ENCODE measurements around the gene MAPK1.

GRCh38 chr22:21909871-21910270 lies 42.4 kb upstream of the MAPK1 start:
- TF ChIP-seq, protein P1, sequence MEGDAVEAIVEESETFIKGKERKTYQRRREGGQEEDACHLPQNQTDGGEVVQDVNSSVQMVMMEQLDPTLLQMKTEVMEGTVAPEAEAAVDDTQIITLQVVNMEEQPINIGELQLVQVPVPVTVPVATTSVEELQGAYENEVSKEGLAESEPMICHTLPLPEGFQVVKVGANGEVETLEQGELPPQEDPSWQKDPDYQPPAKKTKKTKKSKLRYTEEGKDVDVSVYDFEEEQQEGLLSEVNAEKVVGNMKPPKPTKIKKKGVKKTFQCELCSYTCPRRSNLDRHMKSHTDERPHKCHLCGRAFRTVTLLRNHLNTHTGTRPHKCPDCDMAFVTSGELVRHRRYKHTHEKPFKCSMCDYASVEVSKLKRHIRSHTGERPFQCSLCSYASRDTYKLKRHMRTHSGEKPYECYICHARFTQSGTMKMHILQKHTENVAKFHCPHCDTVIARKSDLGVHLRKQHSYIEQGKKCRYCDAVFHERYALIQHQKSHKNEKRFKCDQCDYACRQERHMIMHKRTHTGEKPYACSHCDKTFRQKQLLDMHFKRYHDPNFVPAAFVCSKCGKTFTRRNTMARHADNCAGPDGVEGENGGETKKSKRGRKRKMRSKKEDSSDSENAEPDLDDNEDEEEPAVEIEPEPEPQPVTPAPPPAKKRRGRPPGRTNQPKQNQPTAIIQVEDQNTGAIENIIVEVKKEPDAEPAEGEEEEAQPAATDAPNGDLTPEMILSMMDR (tag by site-specific recombination; IDR thresholded peaks at IDR 0.05), result no peak
- TF ChIP-seq ZFHX2 (tag by site-specific recombination; conservative IDR thresholded peaks at IDR 0.05), result no peak
- TF ChIP-seq, protein P2, sequence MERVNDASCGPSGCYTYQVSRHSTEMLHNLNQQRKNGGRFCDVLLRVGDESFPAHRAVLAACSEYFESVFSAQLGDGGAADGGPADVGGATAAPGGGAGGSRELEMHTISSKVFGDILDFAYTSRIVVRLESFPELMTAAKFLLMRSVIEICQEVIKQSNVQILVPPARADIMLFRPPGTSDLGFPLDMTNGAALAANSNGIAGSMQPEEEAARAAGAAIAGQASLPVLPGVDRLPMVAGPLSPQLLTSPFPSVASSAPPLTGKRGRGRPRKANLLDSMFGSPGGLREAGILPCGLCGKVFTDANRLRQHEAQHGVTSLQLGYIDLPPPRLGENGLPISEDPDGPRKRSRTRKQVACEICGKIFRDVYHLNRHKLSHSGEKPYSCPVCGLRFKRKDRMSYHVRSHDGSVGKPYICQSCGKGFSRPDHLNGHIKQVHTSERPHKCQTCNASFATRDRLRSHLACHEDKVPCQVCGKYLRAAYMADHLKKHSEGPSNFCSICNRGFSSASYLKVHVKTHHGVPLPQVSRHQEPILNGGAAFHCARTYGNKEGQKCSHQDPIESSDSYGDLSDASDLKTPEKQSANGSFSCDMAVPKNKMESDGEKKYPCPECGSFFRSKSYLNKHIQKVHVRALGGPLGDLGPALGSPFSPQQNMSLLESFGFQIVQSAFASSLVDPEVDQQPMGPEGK (tag by site-specific recombination; IDR thresholded peaks at IDR 0.05), result no peak
- no peak for TF ChIP-seq ZNF837 (tag by site-specific recombination; IDR thresholded peaks at IDR 0.05)
- TF ChIP-seq, protein P3, sequence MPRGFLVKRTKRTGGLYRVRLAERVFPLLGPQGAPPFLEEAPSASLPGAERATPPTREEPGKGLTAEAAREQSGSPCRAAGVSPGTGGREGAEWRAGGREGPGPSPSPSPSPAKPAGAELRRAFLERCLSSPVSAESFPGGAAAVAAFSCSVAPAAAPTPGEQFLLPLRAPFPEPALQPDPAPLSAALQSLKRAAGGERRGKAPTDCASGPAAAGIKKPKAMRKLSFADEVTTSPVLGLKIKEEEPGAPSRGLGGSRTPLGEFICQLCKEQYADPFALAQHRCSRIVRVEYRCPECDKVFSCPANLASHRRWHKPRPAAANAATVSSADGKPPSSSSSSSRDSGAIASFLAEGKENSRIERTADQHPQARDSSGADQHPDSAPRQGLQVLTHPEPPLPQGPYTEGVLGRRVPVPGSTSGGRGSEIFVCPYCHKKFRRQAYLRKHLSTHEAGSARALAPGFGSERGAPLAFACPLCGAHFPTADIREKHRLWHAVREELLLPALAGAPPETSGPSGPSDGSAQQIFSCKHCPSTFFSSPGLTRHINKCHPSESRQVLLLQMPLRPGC (tag by site-specific recombination; IDR thresholded peaks at IDR 0.05), result no peak
- no peak for TF ChIP-seq ZIC2 (tag by site-specific recombination; IDR thresholded peaks at IDR 0.05)

All from HEK293 (cell line).